Activated CD8-positive, alpha-beta memory T cell treated with anti-CD3 and anti-CD28 coated beads for 24 hours (primary cell): ENCODE results near the gene EN2.
"Not testable (repeated sequence)": the region's sequence is repeated elsewhere in the genome, so short reads cannot be mapped to it uniquely, and the experiment has no call there.

ENCODE experiments used
- DNase-seq: peaks from one replicate; pipeline ENCODE4 v3.0.0-alpha.2; 2020

EN2 gene

GRCh38 chr7:155426543-155427410, 31.2 kb upstream of the EN2 start:
- DNase-seq: no peak

GRCh38 chr7:155427411-155428038, 30.4 kb upstream of the EN2 start:
- no peak for DNase-seq

GRCh38 chr7:155428171-155428834, 29.6 kb upstream of the EN2 start:
- DNase-seq: no peak

DNA sequence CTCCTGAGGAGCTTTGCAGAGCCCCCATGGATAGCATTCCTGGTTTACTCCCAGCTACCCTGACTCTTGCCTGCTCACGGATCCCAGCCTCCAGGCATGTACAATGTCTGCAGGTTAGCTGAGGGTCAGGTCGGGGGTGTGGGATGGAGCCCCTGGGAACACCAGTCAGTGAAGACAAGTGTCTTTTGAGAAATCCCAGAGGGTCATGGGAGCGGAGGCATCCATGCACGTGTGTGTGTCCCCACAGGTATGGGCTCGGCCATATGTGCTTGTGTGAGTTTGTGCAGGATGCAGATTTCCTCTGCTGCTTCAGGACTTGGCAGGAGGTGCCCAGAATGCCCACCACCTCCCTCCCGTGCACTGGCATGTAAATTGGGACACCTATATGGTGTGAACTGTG, 28.3 kb upstream of the EN2 start:
- no peak for DNase-seq

DNA sequence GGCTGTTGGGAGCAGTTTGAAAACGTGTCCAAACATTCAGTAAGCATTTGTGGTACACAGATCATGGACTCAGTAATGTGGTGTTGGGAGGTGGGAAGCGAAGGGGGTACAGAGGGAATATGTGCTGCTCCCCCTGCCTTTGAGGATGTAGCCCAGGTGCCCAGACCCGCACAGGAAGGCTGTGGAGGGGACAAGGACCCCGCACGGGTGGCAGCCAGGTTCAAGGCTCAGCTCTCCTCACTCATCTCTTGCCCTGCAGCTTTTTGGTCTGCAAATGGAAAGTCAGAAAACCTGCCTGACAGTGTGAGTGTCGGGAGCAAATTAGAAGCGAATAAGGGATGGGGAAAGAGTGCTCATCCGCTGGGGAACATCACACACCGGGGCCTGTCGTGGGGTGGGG, 27.3 kb upstream of the EN2 start:
- no peak for DNase-seq

GRCh38 chr7:155431231-155431630, 26.7 kb upstream of the EN2 start:
- no peak for DNase-seq

- no peak for DNase-seq
These were observed 26.2 kb upstream of the EN2 start for GRCh38 chr7:155431711-155432110.

GRCh38 chr7:155435110-155435509, 22.8 kb upstream of the EN2 start:
- no peak for DNase-seq

GRCh38 chr7:155437836-155438235, 20.1 kb upstream of the EN2 start:
- DNase-seq: no peak

DNA sequence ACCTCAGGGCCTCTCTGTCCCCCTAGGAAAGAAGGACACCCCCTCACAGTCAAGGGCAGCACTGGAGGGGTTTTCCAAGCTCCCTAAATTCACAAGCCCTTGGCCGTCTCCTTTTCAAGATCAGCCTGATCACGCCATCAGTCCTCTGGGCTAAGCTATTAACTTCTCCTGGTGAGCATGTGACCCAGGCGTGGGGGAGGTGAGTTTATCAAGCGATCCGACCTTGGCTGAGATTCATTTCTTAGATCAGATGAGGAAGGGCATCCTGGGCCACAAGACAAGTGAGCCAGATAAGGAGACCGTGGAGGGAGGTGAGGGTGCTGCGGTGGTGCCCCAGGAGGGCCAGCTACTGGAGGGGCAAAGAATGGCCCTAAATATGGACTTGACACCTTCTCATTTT, 19.2 kb upstream of the EN2 start:
- no peak for DNase-seq

GRCh38 chr7:155439311-155440017, 18.5 kb upstream of the EN2 start:
- no peak for DNase-seq

DNA sequence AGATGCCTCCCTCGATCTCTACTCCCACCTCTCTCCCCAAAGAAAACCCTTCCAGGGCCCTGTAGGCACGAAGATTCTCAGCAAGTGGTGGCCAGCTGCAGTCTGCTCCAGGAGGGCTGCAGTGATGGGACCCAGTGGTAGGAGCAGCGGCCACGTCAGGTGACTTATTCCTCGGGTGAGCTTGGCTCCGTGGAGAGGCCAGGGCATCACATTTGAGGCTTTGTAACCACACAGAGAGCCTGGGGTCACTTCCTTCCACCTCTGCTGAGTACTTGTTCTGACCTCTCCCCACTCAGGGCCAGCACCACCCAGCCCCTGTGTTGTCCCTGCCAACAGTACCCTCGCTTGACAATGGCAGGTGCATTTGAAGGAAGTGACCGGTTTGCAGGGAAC, 17.9 kb upstream of the EN2 start:
- no peak for DNase-seq

DNA sequence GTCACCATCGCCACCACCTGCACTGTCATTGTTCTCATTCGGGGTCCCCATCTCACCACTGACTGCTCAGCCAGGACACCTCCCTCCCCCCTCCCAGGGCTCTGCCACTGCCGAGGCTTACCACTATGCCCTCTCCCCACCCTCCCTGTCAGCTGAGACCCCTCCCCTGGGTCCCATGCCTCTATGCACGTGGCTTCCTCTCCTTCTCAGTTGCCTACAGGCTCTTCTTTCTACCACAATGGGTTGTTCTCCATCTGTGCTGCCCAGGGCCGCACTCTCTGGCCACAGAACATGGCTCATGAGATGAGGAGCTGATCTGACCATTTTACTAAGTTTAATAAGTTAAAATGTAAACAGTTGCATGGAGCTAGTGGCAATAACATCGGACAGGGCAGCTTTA, 16.1 kb upstream of the EN2 start:
- no peak for DNase-seq

GRCh38 chr7:155444746-155445145, 13.2 kb upstream of the EN2 start:
- no peak for DNase-seq

GRCh38 chr7:155445606-155446005, 12.3 kb upstream of the EN2 start:
- not testable (repeated sequence) for DNase-seq

DNA sequence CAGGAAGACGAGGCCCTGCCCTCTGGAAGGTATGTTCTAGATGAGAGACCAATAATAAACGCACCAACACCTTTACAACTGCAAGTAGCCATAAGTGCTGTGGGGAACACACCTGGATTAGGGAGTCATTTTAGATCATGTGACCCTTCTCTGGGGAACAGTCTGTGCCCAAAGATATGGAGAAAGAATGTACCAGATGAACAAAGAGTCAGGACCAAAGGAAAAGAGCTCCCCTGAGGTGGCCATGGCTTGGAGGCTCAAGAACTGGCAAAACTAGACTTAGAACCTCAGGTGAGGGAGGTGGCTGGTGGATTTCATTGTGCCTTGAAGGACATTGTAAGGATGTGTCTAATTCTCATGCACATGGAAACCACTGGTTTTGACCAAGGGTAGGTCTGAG, 10.3 kb upstream of the EN2 start:
- DNase-seq: no peak

- DNase-seq: no peak
These were observed 9.3 kb upstream of the EN2 start for GRCh38 chr7:155448632-155449007.

- DNase-seq: no peak
These were observed 8.7 kb upstream of the EN2 start for GRCh38 chr7:155449008-155449868.

GRCh38 chr7:155449869-155450557, 7.9 kb upstream of the EN2 start:
- no peak for DNase-seq

DNA sequence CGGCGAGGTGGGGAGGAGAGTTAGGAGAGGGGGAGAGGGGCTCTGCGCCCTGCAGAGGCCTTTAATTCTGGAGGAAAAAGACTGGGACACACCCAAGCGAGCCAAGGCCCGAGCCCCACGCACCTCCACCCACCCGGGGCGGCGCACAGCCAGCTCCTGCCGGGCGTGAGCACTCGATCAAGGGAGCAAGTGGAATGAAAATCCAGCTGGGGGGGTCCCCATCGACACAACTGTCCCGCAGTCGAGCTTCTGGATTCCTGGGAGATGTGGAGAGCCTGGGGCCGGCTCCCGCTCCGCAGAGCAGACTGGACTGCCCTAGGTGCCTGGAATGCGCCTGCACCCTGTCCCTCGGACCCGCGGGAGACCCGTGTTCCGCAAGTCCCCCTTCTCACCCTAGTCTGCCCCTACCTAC, 7.4 kb upstream of the EN2 start:
- no peak for DNase-seq

- no peak for DNase-seq
These were observed 6.7 kb upstream of the EN2 start for GRCh38 chr7:155450970-155451801.
